Loucy (cell line): ENCODE data around the gene C10orf105.
A peak's percentile ranks its signal among the peaks of the same experiment; 100 is the strongest.

ENCODE experiments used
- H2AFZ ChIP-seq: fragments of 200-600 bp; sonication (generic); 2 replicates; pipeline ENCODE4 v1.6.0; 2016; ENCODE audit warnings: antibody characterized with exemption, mild to moderate bottlenecking, low read length, moderate library complexity
- H3F3A ChIP-seq: fragments of 200-600 bp; 2 replicates; pipeline ENCODE4 v1.6.0; 2016; ENCODE audit warnings: antibody characterized with exemption, low read depth, mild to moderate bottlenecking
- H3K27me3 ChIP-seq: fragments of 200-600 bp; sonication (generic); 2 replicates; pipeline ENCODE4 v1.6.1; 2014; ENCODE audit warnings: low read length, mild to moderate bottlenecking; ENCODE audit not compliant: insufficient read depth, poor library complexity, severe bottlenecking
- H3K36me3 ChIP-seq: fragments of 200-600 bp; sonication (generic); 2 replicates; pipeline ENCODE4 v1.6.1; 2016; ENCODE audit warnings: low read length; ENCODE audit not compliant: insufficient read depth
- H3K4me1 ChIP-seq: fragments of 200-600 bp; sonication (generic); 2 replicates; pipeline ENCODE4 v1.5.1; 2014; ENCODE audit warnings: low read length, mild to moderate bottlenecking; ENCODE audit not compliant: insufficient read depth, poor library complexity, severe bottlenecking
- H3K4me2 ChIP-seq: fragments of 200-600 bp; sonication (generic); 2 replicates; pipeline ENCODE4 v1.6.0; 2014; ENCODE audit warnings: antibody characterized with exemption, low read length, low read depth, mild to moderate bottlenecking; ENCODE audit not compliant: poor library complexity, severe bottlenecking
- H3K4me3 ChIP-seq: fragments of 200-600 bp; sonication (generic); 2 replicates; pipeline ENCODE4 v1.5.1; 2014; ENCODE audit warnings: low read length, mild to moderate bottlenecking, mixed read lengths; ENCODE audit not compliant: poor library complexity, severe bottlenecking
- H3K79me2 ChIP-seq: fragments of 200-600 bp; sonication (generic); 2 replicates; pipeline ENCODE4 v1.6.1; 2014; ENCODE audit warnings: low read length; ENCODE audit not compliant: insufficient read depth
- H3K9ac ChIP-seq: fragments of 200-600 bp; sonication (generic); 2 replicates; pipeline ENCODE4 v1.6.0; 2014; ENCODE audit warnings: mild to moderate bottlenecking, low read depth, low read length, moderate library complexity; ENCODE audit not compliant: poor library complexity, severe bottlenecking
- H3K9me2 ChIP-seq: fragments of 200-600 bp; sonication (generic); replicated peaks from 2 replicates; pipeline ENCODE4 v1.6.1; 2016; ENCODE audit warnings: low read depth, low read length, mixed read lengths
- H3K9me3 ChIP-seq: fragments of 200-600 bp; sonication (generic); 2 replicates; pipeline ENCODE4 v1.6.1; 2014; ENCODE audit warnings: mild to moderate bottlenecking, antibody characterized with exemption, low read length, low read depth; ENCODE audit not compliant: insufficient read depth
- H4K20me1 ChIP-seq: fragments of 200-600 bp; sonication (generic); 2 replicates; pipeline ENCODE4 v1.6.0; 2014; ENCODE audit warnings: antibody characterized with exemption, low read length, mild to moderate bottlenecking; ENCODE audit not compliant: insufficient read depth, poor library complexity, severe bottlenecking
- CTCF ChIP-seq: fragments of 200-600 bp; sonication (generic); conservative IDR thresholded peaks from 2 replicates; pipeline ENCODE4 v1.5.1; 2014; ENCODE audit warnings: mild to moderate bottlenecking, antibody characterized with exemption, low read length
- EZH2phosphoT487 ChIP-seq: fragments of 200-600 bp; IDR thresholded peaks from 2 replicates; pipeline ENCODE4 v1.6.1; 2018; ENCODE audit warnings: antibody characterized with exemption, mild to moderate bottlenecking, moderate library complexity, borderline replicate concordance

C10orf105 gene

GRCh38 chr10:71703577-71703976 lies 16.0 kb downstream of the C10orf105 start:
- Histone ChIP-seq H3K9ac (no peak overlapping the region), H3K4me3 (no peak overlapping the region), H3K27me3 (no peaks in the 10 kb centered on the region), H3K79me2 (no peaks in the 10 kb centered on the region), H2AFZ (no peak overlapping the region), H4K20me1 (no peaks in the 10 kb centered on the region), H3K9me3 (no peaks in the 10 kb centered on the region), H3K4me1 (peaks cover 5% of the 10 kb centered on the region), H3K36me3 (no peaks in the 10 kb centered on the region), H3K4me2 (no peak overlapping the region), H3K9me2 (no peaks in the 10 kb centered on the region), H3F3A (no peaks in the 10 kb centered on the region)
- TF ChIP-seq EZH2phosphoT487 (no peak), CTCF (peak; percentile 38)

GRCh38 chr10:71701496-71702132 lies 18.0 kb downstream of the C10orf105 start:
- no peak overlapping the region for H3K4me2 ChIP-seq
- H3K9ac ChIP-seq: no peak overlapping the region
- H3K4me3 ChIP-seq: no peak overlapping the region
- H4K20me1 ChIP-seq: no peaks in the 10 kb centered on the region
- no peaks in the 10 kb centered on the region for H3F3A ChIP-seq
- no peaks in the 10 kb centered on the region for H3K4me1 ChIP-seq
- no peaks in the 10 kb centered on the region for H3K36me3 ChIP-seq
- TF ChIP-seq CTCF (no peak), EZH2phosphoT487 (no peak)
- no peaks in the 10 kb centered on the region for H3K9me2 ChIP-seq
- no peak overlapping the region for H2AFZ ChIP-seq
- no peaks in the 10 kb centered on the region for H3K27me3 ChIP-seq
- no peaks in the 10 kb centered on the region for H3K9me3 ChIP-seq
- no peaks in the 10 kb centered on the region for H3K79me2 ChIP-seq

GRCh38 chr10:71700731-71701368 lies 18.7 kb downstream of the C10orf105 start:
- H3F3A ChIP-seq: no peaks in the 10 kb centered on the region
- H4K20me1 ChIP-seq: no peaks in the 10 kb centered on the region
- H3K9ac ChIP-seq: no peak overlapping the region
- H3K36me3 ChIP-seq: no peaks in the 10 kb centered on the region
- H3K4me1 ChIP-seq: no peaks in the 10 kb centered on the region
- no peak overlapping the region for H2AFZ ChIP-seq
- H3K27me3 ChIP-seq: no peaks in the 10 kb centered on the region
- no peaks in the 10 kb centered on the region for H3K9me3 ChIP-seq
- no peaks in the 10 kb centered on the region for H3K9me2 ChIP-seq
- TF ChIP-seq EZH2phosphoT487: no peak
- no peak overlapping the region for H3K4me3 ChIP-seq
- no peaks in the 10 kb centered on the region for H3K79me2 ChIP-seq
- H3K4me2 ChIP-seq: no peak overlapping the region

GRCh38 chr10:71698737-71699136 lies 20.8 kb downstream of the C10orf105 start:
- Histone ChIP-seq H3K4me3 (no peak overlapping the region), H3K36me3 (no peaks in the 10 kb centered on the region), H3K9me2 (no peaks in the 10 kb centered on the region), H2AFZ (no peak overlapping the region), H3K4me1 (no peaks in the 10 kb centered on the region), H3K4me2 (no peak overlapping the region), H3K79me2 (no peaks in the 10 kb centered on the region), H3K27me3 (no peaks in the 10 kb centered on the region), H3K9ac (no peak overlapping the region), H3F3A (no peaks in the 10 kb centered on the region), H4K20me1 (no peaks in the 10 kb centered on the region), H3K9me3 (no peaks in the 10 kb centered on the region)
- TF ChIP-seq CTCF (no peak), EZH2phosphoT487 (no peak)
